ENCODE data around the gene MIP.
"Not testable (repeated sequence)": the region's sequence is repeated elsewhere in the genome, so short reads cannot be mapped to it uniquely, and the experiment has no call there.

DNA sequence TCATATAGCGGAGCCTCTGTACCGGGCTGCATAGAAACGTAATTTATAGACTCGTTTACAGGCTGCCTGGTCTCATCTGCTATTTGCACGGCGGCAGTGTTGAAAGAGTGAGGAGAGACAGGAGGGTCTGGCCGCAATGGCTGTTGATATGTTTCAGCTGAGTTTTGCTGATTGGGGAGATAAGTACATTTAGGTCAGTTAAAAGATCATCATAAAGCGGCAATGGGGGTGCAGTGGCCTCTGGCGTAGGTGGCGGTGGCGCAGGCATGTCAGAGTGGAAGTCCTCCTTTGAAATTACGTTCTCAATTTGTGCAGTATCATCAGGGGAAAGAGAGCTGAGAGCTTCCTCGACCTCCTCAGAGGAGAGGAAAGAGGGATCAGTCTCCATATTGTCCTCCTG is 45.4 kb upstream of the MIP start:
- TF ChIP-seq, protein P1, sequence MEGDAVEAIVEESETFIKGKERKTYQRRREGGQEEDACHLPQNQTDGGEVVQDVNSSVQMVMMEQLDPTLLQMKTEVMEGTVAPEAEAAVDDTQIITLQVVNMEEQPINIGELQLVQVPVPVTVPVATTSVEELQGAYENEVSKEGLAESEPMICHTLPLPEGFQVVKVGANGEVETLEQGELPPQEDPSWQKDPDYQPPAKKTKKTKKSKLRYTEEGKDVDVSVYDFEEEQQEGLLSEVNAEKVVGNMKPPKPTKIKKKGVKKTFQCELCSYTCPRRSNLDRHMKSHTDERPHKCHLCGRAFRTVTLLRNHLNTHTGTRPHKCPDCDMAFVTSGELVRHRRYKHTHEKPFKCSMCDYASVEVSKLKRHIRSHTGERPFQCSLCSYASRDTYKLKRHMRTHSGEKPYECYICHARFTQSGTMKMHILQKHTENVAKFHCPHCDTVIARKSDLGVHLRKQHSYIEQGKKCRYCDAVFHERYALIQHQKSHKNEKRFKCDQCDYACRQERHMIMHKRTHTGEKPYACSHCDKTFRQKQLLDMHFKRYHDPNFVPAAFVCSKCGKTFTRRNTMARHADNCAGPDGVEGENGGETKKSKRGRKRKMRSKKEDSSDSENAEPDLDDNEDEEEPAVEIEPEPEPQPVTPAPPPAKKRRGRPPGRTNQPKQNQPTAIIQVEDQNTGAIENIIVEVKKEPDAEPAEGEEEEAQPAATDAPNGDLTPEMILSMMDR (IDR thresholded peaks at IDR 0.05 in 4 of 5, conservative IDR thresholded peaks at IDR 0.05 in 1 of 5): not testable (repeated sequence)
- not testable (repeated sequence) for TF ChIP-seq POLR2A (IDR thresholded peaks at IDR 0.05)

Data from gastrocnemius medialis (tissue), 4 donors.